Lower leg skin (tissue), 3 donors: Measurements from ENCODE around the gene KCNS1.

Experiments
- POLR2A ChIP-seq, 2 donors: fragments of 450-650 bp; IDR thresholded peaks; one replicate each; pipeline ENCODE4 v1.6.1; 2016 to 2017; ENCODE audit warnings: antibody characterized with exemption in 2 of 2, mild to moderate bottlenecking in 1 of 2, moderate library complexity in 1 of 2
- TF ChIP-seq, protein P1 (sequence below), 3 donors: fragments of 450-650 bp; IDR thresholded peaks; one replicate each; pipeline ENCODE4 v1.5.1; 2016; ENCODE audit warnings: antibody characterized with exemption in 3 of 3, mild to moderate bottlenecking in 3 of 3, moderate library complexity in 2 of 3

DNA sequence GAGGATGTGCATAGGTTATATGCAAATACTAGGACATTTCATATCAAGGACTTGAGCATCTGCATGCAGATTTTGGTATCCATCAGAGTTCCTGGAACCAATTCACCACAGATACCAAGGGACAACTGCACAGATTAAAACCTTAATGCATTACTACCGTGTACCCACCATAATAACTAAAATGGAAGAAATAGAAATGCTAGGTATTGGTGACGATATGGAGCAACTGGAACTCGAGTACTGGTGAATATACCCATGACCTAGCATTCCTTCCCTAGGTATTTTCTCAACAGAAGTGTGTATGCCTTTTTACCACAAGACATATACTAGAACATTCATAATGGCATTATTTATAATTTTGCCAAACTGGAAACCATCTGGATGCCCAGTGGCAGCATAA lies 18.5 kb downstream of the KCNS1 start:
- TF ChIP-seq, protein P1, sequence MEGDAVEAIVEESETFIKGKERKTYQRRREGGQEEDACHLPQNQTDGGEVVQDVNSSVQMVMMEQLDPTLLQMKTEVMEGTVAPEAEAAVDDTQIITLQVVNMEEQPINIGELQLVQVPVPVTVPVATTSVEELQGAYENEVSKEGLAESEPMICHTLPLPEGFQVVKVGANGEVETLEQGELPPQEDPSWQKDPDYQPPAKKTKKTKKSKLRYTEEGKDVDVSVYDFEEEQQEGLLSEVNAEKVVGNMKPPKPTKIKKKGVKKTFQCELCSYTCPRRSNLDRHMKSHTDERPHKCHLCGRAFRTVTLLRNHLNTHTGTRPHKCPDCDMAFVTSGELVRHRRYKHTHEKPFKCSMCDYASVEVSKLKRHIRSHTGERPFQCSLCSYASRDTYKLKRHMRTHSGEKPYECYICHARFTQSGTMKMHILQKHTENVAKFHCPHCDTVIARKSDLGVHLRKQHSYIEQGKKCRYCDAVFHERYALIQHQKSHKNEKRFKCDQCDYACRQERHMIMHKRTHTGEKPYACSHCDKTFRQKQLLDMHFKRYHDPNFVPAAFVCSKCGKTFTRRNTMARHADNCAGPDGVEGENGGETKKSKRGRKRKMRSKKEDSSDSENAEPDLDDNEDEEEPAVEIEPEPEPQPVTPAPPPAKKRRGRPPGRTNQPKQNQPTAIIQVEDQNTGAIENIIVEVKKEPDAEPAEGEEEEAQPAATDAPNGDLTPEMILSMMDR (IDR thresholded peaks at IDR 0.05): no peak
- TF ChIP-seq POLR2A (IDR thresholded peaks at IDR 0.05): no peak
